ENCODE measurements around the gene CRYGS.
A peak's percentile ranks its signal among the peaks of the same experiment; 100 is the strongest.
"Not testable (repeated sequence)": the region's sequence is repeated elsewhere in the genome, so short reads cannot be mapped to it uniquely, and the experiment has no call there.

CRYGS gene

DNA sequence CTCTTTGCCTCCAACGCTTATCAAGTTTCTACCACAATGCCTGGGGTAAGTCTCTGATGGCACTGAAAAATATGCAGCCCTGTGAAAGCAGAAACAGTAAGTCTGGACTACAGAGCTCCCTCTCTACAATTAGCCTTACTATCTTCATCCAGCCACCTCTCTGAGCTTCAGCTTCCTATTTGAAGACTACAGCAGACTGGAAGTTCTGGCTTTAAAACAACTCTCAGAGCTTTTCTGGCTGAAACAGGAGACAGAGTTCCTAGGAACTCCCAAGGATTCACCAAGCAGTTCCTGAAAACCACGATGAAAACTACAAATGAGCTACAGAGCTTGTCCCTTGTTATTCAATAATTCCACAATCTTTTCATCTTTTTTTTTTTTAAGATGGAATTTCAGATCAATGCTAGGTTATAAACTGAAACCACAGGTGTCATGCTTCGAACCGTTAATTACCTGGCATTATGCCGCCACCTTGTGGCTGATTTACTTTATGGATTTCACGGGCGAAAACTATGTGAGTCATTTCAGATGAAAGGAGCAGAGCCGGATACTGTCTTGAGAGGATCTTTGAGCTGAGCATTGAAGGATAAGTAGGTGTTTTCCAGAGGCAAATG, 3.9 kb downstream of the CRYGS start:
- no peak overlapping the region for H3K4me3 ChIP-seq (ENCODE audit: low read depth, low read length)
- peak; percentile 82 for DNase-seq (ENCODE audit: low read depth, low spot score)
- TF ChIP-seq, protein P1, sequence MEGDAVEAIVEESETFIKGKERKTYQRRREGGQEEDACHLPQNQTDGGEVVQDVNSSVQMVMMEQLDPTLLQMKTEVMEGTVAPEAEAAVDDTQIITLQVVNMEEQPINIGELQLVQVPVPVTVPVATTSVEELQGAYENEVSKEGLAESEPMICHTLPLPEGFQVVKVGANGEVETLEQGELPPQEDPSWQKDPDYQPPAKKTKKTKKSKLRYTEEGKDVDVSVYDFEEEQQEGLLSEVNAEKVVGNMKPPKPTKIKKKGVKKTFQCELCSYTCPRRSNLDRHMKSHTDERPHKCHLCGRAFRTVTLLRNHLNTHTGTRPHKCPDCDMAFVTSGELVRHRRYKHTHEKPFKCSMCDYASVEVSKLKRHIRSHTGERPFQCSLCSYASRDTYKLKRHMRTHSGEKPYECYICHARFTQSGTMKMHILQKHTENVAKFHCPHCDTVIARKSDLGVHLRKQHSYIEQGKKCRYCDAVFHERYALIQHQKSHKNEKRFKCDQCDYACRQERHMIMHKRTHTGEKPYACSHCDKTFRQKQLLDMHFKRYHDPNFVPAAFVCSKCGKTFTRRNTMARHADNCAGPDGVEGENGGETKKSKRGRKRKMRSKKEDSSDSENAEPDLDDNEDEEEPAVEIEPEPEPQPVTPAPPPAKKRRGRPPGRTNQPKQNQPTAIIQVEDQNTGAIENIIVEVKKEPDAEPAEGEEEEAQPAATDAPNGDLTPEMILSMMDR (IDR thresholded peaks at IDR 0.05; ENCODE audit: low read depth, low read length) = peak; percentile 46
- in situ Hi-C loops (cut with HindIII; ENCODE audit: low sequenced_read_pairs) = loop anchor here (25.0 kb wide), 2 partner anchors 253 to 553 kb away; no protein-coding TSS in a partner anchor

DNA sequence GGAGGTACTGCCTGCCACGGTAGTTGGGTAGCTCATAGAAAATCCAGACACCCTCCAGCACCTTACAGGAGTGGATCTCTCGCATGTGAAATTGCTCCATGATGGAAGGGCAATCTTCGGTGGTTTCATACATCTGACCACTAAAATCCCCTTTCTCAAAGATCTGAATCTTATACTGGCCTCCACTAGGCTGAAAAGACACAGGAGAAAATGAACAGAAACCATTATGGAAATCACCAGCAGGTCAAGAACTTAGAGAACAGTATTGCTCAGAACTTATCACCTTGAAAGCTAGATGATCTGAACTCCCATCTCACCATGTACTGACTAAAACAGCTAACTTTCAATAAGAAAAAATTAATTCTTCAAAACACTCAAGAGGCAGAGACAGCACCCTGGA, 5.4 kb downstream of the CRYGS start:
- TF ChIP-seq, protein P1 (IDR thresholded peaks at IDR 0.05; ENCODE audit: low read depth, low read length) = no peak
- H3K4me3 ChIP-seq (ENCODE audit: low read depth, low read length) = no peak overlapping the region
- in situ Hi-C loops (cut with HindIII; ENCODE audit: low sequenced_read_pairs) = loop anchor here (25.0 kb wide), 2 partner anchors 251 to 551 kb away; no protein-coding TSS in a partner anchor
- DNase-seq (ENCODE audit: low read depth, low spot score) = no peak

DNA sequence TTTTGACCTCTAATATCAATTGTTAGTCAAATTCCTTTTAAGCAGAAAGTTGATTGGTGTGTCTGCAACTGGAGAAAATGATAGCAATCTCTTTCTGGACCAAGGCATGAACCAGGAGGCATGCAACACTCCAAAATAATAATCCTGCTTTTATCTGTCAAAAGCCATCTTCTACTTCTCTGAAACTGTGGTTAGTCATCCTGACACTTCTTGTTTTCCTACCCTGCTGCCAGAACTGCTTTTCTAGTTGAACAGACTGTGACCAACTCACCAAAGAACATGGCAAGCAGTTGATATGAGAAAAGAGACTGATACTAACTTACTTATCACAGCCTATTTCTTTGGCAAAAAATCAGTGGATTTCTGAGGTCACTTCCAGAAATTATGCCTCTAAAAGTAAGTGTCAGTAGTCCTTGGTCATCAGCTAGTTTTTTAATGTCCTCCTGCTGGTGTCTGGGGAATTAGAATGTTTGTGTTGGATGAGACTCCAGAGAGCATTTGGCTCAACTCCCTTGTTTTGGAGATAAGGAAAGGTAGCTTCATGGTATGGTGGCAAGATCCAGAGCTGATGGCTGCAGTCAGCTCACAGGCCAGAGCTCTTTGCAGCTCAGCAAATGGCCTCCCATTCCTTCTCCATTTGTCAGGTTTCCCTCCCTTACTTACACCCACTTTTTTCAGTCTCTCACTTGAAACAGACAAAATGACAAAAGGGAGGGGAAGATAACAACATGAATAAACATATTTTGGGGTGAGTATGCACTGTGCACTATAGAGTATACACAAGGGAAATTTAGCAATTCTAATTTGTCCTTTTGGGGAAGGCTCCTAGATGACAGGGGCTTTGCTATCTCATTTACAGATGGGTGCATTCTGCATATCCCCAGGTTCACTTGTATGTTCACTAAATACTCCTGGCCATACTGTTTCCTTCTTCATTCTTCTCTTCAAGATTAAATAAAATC, 7.0 kb downstream of the CRYGS start:
- TF ChIP-seq, protein P1 (IDR thresholded peaks at IDR 0.05; ENCODE audit: low read depth, low read length) = no peak
- in situ Hi-C loops (cut with HindIII; ENCODE audit: low sequenced_read_pairs) = loop anchor here (25.0 kb wide), 2 partner anchors 250 to 550 kb away; no protein-coding TSS in a partner anchor
- no peak overlapping the region for H3K4me3 ChIP-seq (ENCODE audit: low read depth, low read length)
- DNase-seq (ENCODE audit: low read depth, low spot score) = peak; percentile 12

DNA sequence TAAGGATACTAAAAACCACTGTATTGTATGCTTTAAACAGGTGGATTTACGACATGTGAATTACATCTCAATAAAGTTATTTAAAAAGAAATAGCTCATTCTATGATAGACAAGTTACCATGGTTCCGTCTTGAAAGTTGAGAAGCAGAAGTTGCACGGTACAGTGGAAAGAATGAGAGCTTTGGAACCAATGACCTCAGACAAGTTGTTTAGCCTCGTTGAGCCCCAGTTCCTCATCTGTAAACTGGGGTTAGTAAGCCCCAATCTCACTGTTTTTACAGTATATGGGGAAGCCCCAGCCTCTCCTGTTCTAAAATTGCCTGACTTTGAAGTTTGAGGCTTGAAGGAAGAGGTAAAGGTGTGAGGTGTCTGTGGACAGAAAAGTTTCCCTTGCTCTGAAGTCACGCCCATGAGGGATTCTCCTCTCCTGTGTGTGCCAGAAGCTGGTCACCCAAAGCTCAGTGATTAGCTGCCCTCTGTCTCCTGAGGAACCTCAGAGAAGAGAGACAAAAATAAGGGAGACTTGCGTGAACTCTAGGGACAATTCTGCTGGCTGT, 10.0 kb downstream of the CRYGS start:
- no peak for DNase-seq (ENCODE audit: low read depth, low spot score)
- no peak overlapping the region for H3K4me3 ChIP-seq (ENCODE audit: low read depth, low read length)
- TF ChIP-seq, protein P1 (IDR thresholded peaks at IDR 0.05; ENCODE audit: low read depth, low read length) = no peak
- in situ Hi-C loops (cut with HindIII; ENCODE audit: low sequenced_read_pairs) = loop anchor here (25.0 kb wide), 2 partner anchors 247 to 547 kb away; no protein-coding TSS in a partner anchor

DNA sequence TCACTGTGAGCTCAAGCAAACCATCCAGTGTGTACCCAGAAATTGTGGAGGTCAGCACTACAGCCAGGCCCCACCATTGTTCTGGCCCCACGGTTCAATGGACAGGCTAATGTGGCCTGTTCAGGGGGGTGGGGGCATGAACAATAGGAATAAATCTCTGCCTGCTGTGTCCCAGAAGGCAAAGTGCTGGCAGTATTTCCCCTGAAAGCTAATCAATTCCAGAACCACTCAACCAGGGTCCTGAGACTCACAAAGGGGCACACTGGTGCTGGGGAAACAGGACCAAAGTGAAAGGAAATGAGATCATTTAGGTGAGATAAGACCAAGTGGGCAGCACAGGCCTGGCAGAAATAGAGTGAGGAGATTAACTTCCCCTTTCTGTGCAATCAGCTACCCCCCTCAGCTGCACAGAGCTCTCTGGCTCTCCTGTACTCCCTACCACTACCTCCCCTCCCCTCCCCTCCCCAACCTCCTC, 11.5 kb downstream of the CRYGS start:
- no peak for DNase-seq (ENCODE audit: low read depth, low spot score)
- in situ Hi-C loops (cut with HindIII; ENCODE audit: low sequenced_read_pairs) = loop anchor here (25.0 kb wide), 2 partner anchors 245 to 545 kb away; no protein-coding TSS in a partner anchor
- H3K4me3 ChIP-seq (ENCODE audit: low read depth, low read length) = no peak overlapping the region
- TF ChIP-seq, protein P1 (IDR thresholded peaks at IDR 0.05; ENCODE audit: low read depth, low read length) = no peak

GRCh38 chr3:186531694-186532093, 12.5 kb downstream of the CRYGS start:
- not testable (repeated sequence) for DNase-seq (ENCODE audit: low read depth, low spot score); H3K4me3 ChIP-seq (ENCODE audit: low read depth, low read length)
- in situ Hi-C loops (cut with HindIII; ENCODE audit: low sequenced_read_pairs) = loop anchor here (25.0 kb wide), 2 partner anchors 244 to 544 kb away; no protein-coding TSS in a partner anchor

All from astrocyte of the spinal cord (primary cell).